Liver (tissue), 9 donors: ENCODE data around the gene FBXL15. TPM values are rescaled to one million over a fixed set of nuclear protein-coding genes. Genes with fewer than 3 reads are reported as not detected.

Source experiments
- DNase-seq: peaks from one replicate; pipeline ENCODE4 v3.0.0-alpha.2; 2017; ENCODE audit warnings: low spot score
- H3K27ac ChIP-seq, 2 donors: one replicate each; pipeline ENCODE4 v1.7.0; 2013; ENCODE audit warnings: inconsistent platforms in 2 of 2, low read length in 2 of 2, control low read depth in 1 of 2, low read depth in 1 of 2, mild to moderate bottlenecking in 1 of 2
- H3K27me3 ChIP-seq, 4 donors: one replicate each; pipeline versions ENCODE4 v1.6.1 to v1.7.0; 2013; ENCODE audit warnings: low read length in 3 of 4, inconsistent platforms in 1 of 4, mild to moderate bottlenecking in 1 of 4, moderate library complexity in 1 of 4; ENCODE audit not compliant: control insufficient read depth in 4 of 4, insufficient read depth in 4 of 4
- H3K36me3 ChIP-seq, 4 donors: one replicate each; pipeline versions ENCODE4 v1.6.1 to v1.7.0; 2013; ENCODE audit warnings: low read length in 3 of 4, mild to moderate bottlenecking in 3 of 4, low read depth in 1 of 4, moderate library complexity in 1 of 4; ENCODE audit not compliant: control insufficient read depth in 4 of 4, insufficient read depth in 3 of 4
- H3K4me1 ChIP-seq, 4 donors: one replicate each; pipeline versions ENCODE4 v1.6.1 to v1.7.0; 2013; ENCODE audit warnings: low read length in 3 of 4, mild to moderate bottlenecking in 3 of 4, moderate library complexity in 1 of 4; ENCODE audit not compliant: control insufficient read depth in 4 of 4, insufficient read depth in 4 of 4
- H3K4me3 ChIP-seq, 3 donors: one replicate each; pipeline versions ENCODE4 v1.6.1 to v1.7.0; 2013; ENCODE audit warnings: low read length in 3 of 3, control low read depth in 1 of 3, low read depth in 1 of 3, mild to moderate bottlenecking in 1 of 3
- H3K9ac ChIP-seq, 2 donors: one replicate each; pipeline ENCODE4 v1.7.0; 2013; ENCODE audit warnings: low read length in 2 of 2, mild to moderate bottlenecking in 2 of 2, moderate library complexity in 2 of 2, control low read depth in 1 of 2, low read depth in 1 of 2
- H3K9me3 ChIP-seq, 4 donors: one replicate each; pipeline versions ENCODE4 v1.6.1 to v1.7.0; 2013; ENCODE audit warnings: low read length in 3 of 4; ENCODE audit not compliant: control insufficient read depth in 4 of 4
- EGR1 ChIP-seq, 2 donors: IDR thresholded peaks; 2 replicates each; pipeline ENCODE4 v1.6.1; 2016 to 2018; ENCODE audit warnings: antibody characterized with exemption in 2 of 2, low read depth in 2 of 2
- FOXA1 ChIP-seq: IDR thresholded peaks from 2 replicates; pipeline ENCODE4 v1.6.1; 2016; ENCODE audit warnings: antibody characterized with exemption
- FOXA2 ChIP-seq: IDR thresholded peaks from 2 replicates; pipeline ENCODE4 v1.6.1; 2016; ENCODE audit warnings: antibody characterized with exemption
- GABPA ChIP-seq, 2 donors: IDR thresholded peaks in 1 of 2; conservative IDR thresholded peaks in 1 of 2; 2 replicates each; pipeline ENCODE4 v1.6.1; 2016; ENCODE audit warnings: antibody characterized with exemption in 2 of 2, mild to moderate bottlenecking in 1 of 2, moderate library complexity in 1 of 2
- HNF4A ChIP-seq, 2 donors: conservative IDR thresholded peaks; 2 replicates each; pipeline ENCODE4 v1.6.1; 2016; ENCODE audit warnings: antibody characterized with exemption in 2 of 2, mild to moderate bottlenecking in 2 of 2
- HNF4G ChIP-seq: IDR thresholded peaks from 2 replicates; pipeline ENCODE4 v1.6.1; 2016; ENCODE audit warnings: antibody characterized with exemption
- JUND ChIP-seq, 2 donors: IDR thresholded peaks; 2 replicates each; pipeline ENCODE4 v1.6.1; 2016; ENCODE audit warnings: antibody characterized with exemption in 2 of 2
- NR2F2 ChIP-seq: IDR thresholded peaks from 2 replicates; pipeline ENCODE4 v1.6.1; 2016; ENCODE audit warnings: antibody characterized with exemption
- RAD21 ChIP-seq, 2 donors: IDR thresholded peaks; 2 replicates each; pipeline ENCODE4 v1.6.1; 2016; ENCODE audit warnings: antibody characterized with exemption in 2 of 2, mild to moderate bottlenecking in 2 of 2
- RXRA ChIP-seq, 2 donors: IDR thresholded peaks; 2 replicates each; pipeline ENCODE4 v1.6.1; 2017 to 2018; ENCODE audit warnings: antibody characterized with exemption in 2 of 2, mild to moderate bottlenecking in 1 of 2
- SP1 ChIP-seq: IDR thresholded peaks from 2 replicates; pipeline ENCODE4 v1.6.1; 2018; ENCODE audit warnings: antibody characterized with exemption, mild to moderate bottlenecking
- YY1 ChIP-seq: IDR thresholded peaks from 2 replicates; pipeline ENCODE4 v1.6.1; 2016; ENCODE audit warnings: antibody characterized with exemption, mild to moderate bottlenecking
- WGBS: extraction: QIAGEN DNeasy Blood & Tissue Kit; methylation state at CpG from one replicate; pipeline ENCODE4 v1.1.7; 2013; 5-methylcytosine and 5-hydroxymethylcytosine counted together
- polyA plus RNA-seq, 2 donors: library from polyadenylated mRNA; stranded (reverse) in 1 of 2; unstranded in 1 of 2; fragments of 200-250 nt in 1 of 2; fragments of >200 nt in 1 of 2; fragmentation: Nextera tagmentation in 1 of 2; extraction: Ambion mirVana in 1 of 2; gene quantifications; one replicate each; pipeline versions ENCODE4 v1.2.1 to v1.2.3, GENCODE V29; 2013 to 2015
- total RNA-seq, 2 donors: library from RNA; depleted of rRNA; stranded (reverse); fragments of >200 nt; gene quantifications; one replicate each; pipeline ENCODE4 v1.2.3, GENCODE V29; 2014
- TF ChIP-seq, protein P1 (sequence below): IDR thresholded peaks from 2 replicates; pipeline ENCODE4 v1.6.1; 2016; ENCODE audit warnings: antibody characterized with exemption, mild to moderate bottlenecking
- TF ChIP-seq, protein P2 (sequence below): fragments of 150-350 bp; IDR thresholded peaks from 2 replicates; pipeline ENCODE4 v1.5.1; 2017; ENCODE audit warnings: improper control_type of control experiment, low read depth, low read length; ENCODE audit not compliant: missing input control
- TF ChIP-seq, protein P3 (sequence below): IDR thresholded peaks from 2 replicates; pipeline ENCODE4 v1.6.1; 2016; ENCODE audit warnings: antibody characterized with exemption
- TF ChIP-seq, protein P4 (sequence below): IDR thresholded peaks from 2 replicates; pipeline ENCODE4 v1.6.1; 2016; ENCODE audit warnings: antibody characterized with exemption
- TF ChIP-seq, protein P5 (sequence below): IDR thresholded peaks from 2 replicates; pipeline ENCODE4 v1.6.1; 2016; ENCODE audit warnings: antibody characterized with exemption
- donor health status: healthy.
- donor health status: healthy.
- donor health status: healthy.
- donor health status: healthy.
- donor health status: healthy.

FBXL15 gene
- total and polyA plus RNA-seq, 4 donors = 4.4 to 14.4 (median 10.0) TPM

DNA sequence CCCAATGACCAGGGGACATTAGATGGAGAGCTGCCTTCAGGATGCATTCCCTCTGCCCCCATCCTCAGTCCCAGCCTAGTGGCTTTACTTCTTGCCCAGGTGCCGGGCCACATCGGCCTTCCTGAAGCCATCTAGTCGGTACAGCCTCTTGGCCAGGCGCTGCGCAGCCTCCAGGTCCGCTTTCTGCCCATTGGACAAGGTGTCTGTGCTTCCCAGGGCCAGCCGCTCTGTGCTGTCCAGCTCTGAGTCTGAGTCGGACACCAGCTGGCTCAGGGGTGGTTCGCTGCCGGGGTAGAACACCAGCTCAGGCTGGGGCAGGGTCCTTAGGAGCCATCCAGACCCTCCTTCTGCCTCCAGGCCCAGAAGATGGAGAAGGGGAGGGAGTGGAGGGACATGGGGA lies 8.3 kb upstream of the FBXL15 start:
- Histone ChIP-seq H3K27ac (no peak overlapping the region), H3K4me3 (no peak overlapping the region), H3K9ac (no peak overlapping the region), H3K36me3 (no peaks in the 10 kb centered on the region), H3K9me3 (no peaks in the 10 kb centered on the region), H3K27me3 (peaks cover 0 to 25% (median 6%) of the 10 kb centered on the region in 4 donors), H3K4me1 (peaks cover 2 to 8% (median 5%) of the 10 kb centered on the region in 4 donors)
- 87% methylated on average over 10 of the region's 10 CpGs for WGBS
- TF ChIP-seq JUND (IDR thresholded peaks at IDR 0.05) = no peak
- DNase-seq = no peak

DNA sequence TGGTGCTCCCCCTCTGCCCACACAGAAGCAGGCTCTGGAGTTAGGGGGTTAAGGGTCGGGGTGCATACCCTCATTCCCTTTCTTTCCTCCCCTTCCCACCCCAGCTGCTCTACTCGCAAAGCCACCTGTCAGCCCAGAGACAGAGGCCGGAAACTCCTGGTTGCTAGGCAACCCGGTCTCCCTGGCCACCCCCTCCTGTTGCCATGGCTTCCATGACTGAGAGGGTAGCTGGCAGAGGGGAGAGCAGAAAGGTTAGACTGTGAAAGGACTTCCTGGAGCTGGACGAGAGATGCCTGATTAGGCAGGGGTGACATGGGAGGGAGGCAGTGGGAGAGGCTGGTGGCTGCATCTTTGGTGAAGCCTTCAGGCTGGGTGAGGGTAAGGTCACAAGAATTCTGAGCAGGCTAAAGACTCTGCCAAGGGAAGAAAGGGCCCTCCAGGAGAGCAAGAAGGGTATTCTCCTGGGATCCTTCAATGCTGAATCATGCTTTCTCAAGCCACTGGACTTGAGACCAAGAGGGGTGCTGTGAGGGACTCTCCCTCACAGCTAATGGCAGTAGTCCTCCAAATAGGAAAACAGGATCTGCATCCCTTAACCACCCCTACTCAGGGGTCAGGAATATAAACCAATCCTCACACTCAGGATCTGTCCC lies 7.5 kb upstream of the FBXL15 start:
- peaks cover 0 to 19% (median 6%) of the 10 kb centered on the region in 4 donors for H3K27me3 ChIP-seq
- no peak for DNase-seq
- TF ChIP-seq GABPA (IDR thresholded peaks at IDR 0.05 in 1 of 2, conservative IDR thresholded peaks at IDR 0.05 in 1 of 2) = no peak
- no peak for TF ChIP-seq RAD21 (IDR thresholded peaks at IDR 0.05)
- no peak for TF ChIP-seq SP1
- TF ChIP-seq HNF4G = no peak
- TF ChIP-seq, protein P1, sequence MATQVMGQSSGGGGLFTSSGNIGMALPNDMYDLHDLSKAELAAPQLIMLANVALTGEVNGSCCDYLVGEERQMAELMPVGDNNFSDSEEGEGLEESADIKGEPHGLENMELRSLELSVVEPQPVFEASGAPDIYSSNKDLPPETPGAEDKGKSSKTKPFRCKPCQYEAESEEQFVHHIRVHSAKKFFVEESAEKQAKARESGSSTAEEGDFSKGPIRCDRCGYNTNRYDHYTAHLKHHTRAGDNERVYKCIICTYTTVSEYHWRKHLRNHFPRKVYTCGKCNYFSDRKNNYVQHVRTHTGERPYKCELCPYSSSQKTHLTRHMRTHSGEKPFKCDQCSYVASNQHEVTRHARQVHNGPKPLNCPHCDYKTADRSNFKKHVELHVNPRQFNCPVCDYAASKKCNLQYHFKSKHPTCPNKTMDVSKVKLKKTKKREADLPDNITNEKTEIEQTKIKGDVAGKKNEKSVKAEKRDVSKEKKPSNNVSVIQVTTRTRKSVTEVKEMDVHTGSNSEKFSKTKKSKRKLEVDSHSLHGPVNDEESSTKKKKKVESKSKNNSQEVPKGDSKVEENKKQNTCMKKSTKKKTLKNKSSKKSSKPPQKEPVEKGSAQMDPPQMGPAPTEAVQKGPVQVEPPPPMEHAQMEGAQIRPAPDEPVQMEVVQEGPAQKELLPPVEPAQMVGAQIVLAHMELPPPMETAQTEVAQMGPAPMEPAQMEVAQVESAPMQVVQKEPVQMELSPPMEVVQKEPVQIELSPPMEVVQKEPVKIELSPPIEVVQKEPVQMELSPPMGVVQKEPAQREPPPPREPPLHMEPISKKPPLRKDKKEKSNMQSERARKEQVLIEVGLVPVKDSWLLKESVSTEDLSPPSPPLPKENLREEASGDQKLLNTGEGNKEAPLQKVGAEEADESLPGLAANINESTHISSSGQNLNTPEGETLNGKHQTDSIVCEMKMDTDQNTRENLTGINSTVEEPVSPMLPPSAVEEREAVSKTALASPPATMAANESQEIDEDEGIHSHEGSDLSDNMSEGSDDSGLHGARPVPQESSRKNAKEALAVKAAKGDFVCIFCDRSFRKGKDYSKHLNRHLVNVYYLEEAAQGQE = no peak
- TF ChIP-seq, protein P2, sequence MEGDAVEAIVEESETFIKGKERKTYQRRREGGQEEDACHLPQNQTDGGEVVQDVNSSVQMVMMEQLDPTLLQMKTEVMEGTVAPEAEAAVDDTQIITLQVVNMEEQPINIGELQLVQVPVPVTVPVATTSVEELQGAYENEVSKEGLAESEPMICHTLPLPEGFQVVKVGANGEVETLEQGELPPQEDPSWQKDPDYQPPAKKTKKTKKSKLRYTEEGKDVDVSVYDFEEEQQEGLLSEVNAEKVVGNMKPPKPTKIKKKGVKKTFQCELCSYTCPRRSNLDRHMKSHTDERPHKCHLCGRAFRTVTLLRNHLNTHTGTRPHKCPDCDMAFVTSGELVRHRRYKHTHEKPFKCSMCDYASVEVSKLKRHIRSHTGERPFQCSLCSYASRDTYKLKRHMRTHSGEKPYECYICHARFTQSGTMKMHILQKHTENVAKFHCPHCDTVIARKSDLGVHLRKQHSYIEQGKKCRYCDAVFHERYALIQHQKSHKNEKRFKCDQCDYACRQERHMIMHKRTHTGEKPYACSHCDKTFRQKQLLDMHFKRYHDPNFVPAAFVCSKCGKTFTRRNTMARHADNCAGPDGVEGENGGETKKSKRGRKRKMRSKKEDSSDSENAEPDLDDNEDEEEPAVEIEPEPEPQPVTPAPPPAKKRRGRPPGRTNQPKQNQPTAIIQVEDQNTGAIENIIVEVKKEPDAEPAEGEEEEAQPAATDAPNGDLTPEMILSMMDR = no peak
- TF ChIP-seq FOXA1 = no peak
- TF ChIP-seq, protein P3, sequence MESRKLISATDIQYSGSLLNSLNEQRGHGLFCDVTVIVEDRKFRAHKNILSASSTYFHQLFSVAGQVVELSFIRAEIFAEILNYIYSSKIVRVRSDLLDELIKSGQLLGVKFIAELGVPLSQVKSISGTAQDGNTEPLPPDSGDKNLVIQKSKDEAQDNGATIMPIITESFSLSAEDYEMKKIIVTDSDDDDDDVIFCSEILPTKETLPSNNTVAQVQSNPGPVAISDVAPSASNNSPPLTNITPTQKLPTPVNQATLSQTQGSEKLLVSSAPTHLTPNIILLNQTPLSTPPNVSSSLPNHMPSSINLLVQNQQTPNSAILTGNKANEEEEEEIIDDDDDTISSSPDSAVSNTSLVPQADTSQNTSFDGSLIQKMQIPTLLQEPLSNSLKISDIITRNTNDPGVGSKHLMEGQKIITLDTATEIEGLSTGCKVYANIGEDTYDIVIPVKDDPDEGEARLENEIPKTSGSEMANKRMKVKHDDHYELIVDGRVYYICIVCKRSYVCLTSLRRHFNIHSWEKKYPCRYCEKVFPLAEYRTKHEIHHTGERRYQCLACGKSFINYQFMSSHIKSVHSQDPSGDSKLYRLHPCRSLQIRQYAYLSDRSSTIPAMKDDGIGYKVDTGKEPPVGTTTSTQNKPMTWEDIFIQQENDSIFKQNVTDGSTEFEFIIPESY = no peak
- TF ChIP-seq RXRA (IDR thresholded peaks at IDR 0.05) = no peak
- no peak for TF ChIP-seq YY1
- TF ChIP-seq HNF4A (conservative IDR thresholded peaks at IDR 0.05) = no peak
- TF ChIP-seq FOXA2 = no peak
- TF ChIP-seq, protein P4, sequence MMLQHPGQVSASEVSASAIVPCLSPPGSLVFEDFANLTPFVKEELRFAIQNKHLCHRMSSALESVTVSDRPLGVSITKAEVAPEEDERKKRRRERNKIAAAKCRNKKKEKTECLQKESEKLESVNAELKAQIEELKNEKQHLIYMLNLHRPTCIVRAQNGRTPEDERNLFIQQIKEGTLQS = no peak
- no peak for TF ChIP-seq JUND (IDR thresholded peaks at IDR 0.05)
- TF ChIP-seq, protein P5, sequence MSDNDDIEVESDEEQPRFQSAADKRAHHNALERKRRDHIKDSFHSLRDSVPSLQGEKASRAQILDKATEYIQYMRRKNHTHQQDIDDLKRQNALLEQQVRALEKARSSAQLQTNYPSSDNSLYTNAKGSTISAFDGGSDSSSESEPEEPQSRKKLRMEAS = no peak
- no peak for TF ChIP-seq EGR1 (IDR thresholded peaks at IDR 0.05; ENCODE audit: low read depth in 2 of 2)
- no peak for TF ChIP-seq NR2F2

More for the DNA sequence above, 7.5 kb upstream of the FBXL15 start:
- 28% methylated on average over 5 of the region's 5 CpGs for WGBS
- H3K9ac ChIP-seq = no peak overlapping the region
- H3K27ac ChIP-seq = no peak overlapping the region
- no peaks in the 10 kb centered on the region for H3K36me3 ChIP-seq
- peaks cover 2 to 8% (median 5%) of the 10 kb centered on the region in 4 donors for H3K4me1 ChIP-seq
- H3K4me3 ChIP-seq = no peak overlapping the region
- no peaks in the 10 kb centered on the region for H3K9me3 ChIP-seq
